HuH-7.5 (cell line): ENCODE measurements around the gene ITFG1.
"Not testable (repeated sequence)": the region's sequence is repeated elsewhere in the genome, so short reads cannot be mapped to it uniquely, and the experiment has no call there.

Experiments used
- DNase-seq: peaks from one replicate; pipeline ENCODE4 v3.0.0; 2011; ENCODE audit warnings: low spot score

ITFG1 gene

DNA sequence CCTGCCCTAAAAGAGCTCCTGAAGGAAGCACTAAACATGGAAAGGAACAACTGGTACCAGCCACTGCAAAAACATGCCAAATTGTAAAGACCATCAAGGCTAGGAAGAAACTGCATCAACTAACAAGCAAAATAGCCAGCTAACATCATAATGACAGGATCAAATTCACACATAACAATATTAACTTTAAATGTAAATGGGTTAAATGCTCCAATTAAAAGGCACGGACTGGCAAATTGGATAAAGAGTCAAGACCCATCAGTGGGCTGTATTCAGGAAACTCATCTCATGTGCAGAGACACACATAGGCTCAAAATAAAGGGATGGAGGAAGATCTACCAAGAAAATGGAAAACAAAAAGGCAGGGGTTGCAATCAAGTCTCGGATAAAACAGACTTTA is 136.6 kb downstream of the ITFG1 start:
- not testable (repeated sequence) for DNase-seq

- DNase-seq = no peak
Observed at GRCh38 chr16:47323241-47323640, 137.6 kb downstream of the ITFG1 start.

DNA sequence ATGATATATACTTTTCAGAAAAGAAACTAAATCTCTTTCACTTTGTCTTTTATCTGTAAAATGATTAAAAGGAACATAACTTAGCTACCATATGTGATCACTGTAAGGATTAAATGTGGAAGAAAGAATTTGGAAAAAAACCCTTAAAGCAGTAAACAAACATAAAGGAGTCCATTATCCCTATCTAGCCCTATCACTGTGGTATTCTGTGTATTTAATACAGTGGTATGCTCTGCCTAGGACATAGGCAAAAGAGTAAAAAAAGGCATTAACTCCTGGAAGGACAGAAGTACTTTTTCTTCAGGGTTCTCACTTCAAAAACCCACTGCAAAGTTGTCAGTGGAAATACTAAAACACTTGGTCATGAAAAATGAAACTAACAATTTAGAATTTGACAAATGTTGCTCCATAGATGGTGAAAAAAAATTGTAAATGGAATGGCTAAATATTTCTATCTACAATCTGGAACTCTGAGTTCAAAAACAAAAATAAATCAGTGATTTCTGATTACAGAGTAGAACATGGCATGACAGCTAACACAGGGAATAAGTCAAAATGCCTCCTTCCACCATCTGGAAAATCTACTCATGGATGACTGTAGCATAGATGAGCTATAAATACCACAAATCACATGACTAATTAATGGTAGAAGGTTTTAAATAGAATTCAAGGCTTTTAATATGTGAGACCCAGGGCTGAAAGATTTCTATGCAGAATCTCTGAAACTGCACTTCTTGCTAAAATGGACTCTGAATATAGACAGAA is 140.1 kb downstream of the ITFG1 start:
- DNase-seq = no peak

GRCh38 chr16:47317465-47318240 is 143.2 kb downstream of the ITFG1 start:
- no peak for DNase-seq

GRCh38 chr16:47316442-47317015 is 144.3 kb downstream of the ITFG1 start:
- DNase-seq = no peak

GRCh38 chr16:47311738-47312505 is 148.9 kb downstream of the ITFG1 start:
- DNase-seq = no peak

- no peak for DNase-seq
Observed at GRCh38 chr16:47310792-47311211, 150.1 kb downstream of the ITFG1 start.

DNA sequence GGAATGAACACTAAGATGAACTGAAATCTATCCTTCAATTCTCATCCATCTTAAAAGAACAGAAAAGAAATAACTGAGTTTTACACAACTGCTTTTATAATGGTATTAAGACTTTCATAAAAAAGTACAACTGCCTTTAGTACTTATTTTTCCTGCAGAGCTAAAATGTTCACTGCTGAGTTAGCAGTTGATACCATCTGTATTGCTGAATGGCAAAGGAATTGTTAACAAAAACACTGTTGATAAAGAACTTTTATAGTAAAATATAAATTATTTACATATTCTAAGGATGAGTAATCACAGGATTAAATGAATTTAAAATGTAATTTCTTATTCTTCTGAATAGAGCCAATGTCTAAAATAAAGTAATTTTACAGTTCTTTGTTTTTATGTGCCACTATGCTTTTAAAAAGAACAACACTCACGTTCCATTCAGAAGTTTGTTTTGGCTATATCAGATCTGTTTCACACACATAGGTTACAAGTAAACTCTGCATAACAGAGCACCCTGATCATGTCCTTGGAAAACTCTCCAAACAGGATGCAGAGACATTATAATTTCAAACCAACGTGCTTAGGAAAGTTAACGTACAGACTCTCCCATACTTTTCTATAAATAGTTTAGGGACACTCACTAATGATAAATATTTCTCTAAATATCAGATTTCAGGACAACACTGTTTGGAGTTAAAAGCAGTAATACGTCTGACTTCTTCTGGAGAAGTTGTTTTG is 151.1 kb downstream of the ITFG1 start:
- no peak for DNase-seq

- no peak for DNase-seq
Observed at GRCh38 chr16:47308601-47309000, 152.3 kb downstream of the ITFG1 start.

DNA sequence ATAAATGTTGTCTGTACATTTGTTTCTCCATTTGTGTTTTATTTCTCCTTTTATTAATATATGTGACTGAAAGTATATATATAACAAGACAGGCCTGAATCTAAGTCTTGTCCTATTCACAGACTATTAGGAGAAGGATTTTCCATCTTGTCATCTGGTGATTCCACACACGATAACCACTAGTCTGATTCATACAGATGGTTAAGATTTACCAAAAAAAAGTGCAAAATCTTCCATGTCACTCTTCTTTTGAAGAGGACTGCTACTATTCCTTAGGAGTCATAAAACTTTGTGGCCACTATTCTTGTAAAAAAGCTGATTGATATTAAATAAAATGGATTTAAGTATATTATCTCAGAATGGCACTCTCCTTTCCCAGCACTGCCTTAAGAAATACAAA is 156.3 kb downstream of the ITFG1 start:
- no peak for DNase-seq

DNA sequence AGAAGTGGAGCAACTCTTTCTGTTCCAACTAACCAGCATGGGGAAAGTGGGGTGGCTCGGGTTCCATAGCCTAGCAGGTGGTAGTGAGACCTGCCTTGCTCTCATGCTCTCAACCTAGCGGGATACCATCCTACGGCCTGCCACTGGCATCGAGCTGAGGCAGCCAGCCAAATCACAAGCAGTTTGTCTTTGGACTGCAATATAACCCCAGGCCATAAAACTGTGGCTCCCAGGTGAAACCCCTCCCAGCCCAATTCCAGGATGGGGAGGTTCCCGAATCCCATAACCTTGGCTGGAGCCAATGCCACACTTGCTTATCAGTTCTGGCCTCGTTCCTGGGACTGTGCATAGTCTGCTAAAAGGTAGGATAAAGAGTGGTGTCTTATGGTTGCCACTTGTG is 161.3 kb downstream of the ITFG1 start:
- no peak for DNase-seq

DNA sequence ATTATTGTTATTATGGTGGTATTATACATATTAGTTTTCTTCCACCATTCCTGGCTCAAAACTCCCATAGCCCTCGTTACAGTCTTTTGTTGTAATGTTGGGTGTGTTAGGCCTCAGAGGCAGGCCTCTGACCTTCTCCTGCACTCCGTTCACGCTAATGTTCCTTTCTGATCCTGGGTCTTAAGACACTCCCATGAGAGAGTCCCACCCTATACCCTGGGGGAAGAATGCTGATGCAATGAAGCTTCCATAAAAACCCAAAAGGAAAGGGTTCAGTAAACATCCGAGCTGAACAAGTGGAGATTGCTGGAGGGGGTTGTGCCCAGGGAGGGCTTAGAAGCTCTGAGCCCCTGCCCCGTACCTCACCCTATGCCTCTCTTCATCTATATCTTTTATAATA is 175.9 kb downstream of the ITFG1 start:
- no peak for DNase-seq

- DNase-seq = no peak
Observed at GRCh38 chr16:47278306-47278970, 182.4 kb downstream of the ITFG1 start.

- no peak for DNase-seq
Observed at GRCh38 chr16:47276522-47276921, 184.3 kb downstream of the ITFG1 start.

DNA sequence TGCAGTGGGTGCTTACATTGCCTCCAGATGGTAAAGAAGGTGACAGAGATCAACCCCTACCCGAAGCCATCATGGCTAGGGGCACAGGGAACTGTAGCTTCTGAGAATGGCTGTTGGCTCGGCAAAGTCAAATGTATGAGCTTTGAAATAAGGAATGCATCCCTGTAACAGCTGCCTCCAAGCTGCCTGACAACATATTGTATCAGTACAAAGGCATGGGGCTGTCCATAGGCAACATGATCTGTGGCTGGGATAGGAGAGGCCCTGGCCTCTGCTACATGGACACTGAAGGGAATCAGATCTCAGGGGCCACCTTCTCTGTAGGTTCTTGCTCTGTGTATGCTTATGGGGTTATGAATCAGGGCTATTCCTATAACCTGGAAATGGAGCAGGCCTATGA is 197.9 kb downstream of the ITFG1 start:
- DNase-seq = no peak

GRCh38 chr16:47260503-47260902 is 200.4 kb downstream of the ITFG1 start:
- DNase-seq = no peak

DNA sequence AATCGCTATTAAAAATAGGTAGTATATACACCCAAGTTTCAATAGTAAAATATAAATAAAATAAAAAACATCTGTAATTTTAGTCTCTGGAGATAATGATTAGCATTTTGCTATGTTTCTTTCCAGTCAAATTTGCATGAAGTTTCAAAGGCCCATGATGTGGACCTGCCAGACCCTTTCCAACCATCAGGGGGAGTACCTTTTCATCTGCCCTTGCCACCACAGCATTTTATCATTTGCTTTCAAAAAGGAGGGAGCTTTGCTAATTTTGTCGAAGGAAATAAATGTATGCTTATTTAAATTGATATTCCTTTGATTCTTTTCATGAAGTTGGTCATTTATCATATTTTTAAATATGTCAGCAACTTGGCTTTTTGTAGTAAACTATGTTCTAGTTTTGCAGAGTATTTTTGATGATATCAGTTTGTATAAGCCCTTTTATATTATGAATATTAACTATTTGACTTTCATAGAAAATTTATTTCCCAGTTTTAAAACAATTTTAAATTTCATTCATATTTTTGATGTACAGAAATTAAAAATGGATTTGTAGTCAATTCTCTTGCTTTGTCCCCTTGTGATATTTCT is 201.9 kb downstream of the ITFG1 start:
- DNase-seq = peak; percentile 12

DNA sequence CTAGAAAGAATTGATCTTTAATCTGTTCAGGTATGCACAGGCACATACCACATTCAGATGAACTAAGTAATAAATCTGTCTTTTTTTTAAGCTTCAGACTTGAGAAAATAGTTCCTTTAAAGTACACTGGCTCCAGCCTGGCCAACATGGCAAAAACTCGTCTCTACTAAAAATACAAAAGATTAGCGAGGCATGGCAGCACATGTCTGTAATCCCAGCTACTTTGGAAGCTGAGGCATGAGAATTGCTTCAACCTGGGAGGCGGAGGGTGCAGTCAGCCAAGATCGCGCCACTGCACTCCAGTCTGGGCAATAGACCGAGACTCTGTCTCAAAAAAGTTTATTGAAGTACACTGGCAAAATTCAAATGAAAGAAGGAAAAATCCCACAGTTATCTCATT is 206.1 kb downstream of the ITFG1 start:
- DNase-seq = no peak

GRCh38 chr16:47250983-47251382 is 209.9 kb downstream of the ITFG1 start:
- no peak for DNase-seq

DNA sequence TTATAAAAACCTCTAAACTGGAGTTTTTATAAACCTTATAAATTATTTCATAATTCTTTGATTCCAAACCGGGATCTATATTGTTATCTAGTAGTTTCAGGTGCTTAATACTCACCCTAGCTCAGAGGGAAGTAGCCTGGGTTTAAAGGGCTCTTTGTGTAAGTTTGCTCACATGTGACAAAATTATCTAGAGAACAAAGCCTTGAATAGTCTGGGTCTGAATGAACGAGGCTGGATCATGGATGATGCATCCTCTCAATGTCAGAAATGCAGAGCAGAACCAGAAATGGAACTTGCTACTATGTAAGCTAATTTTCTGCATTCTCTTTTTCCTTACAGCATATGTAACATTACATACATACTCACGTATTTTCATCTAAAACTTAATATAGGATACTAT is 213.2 kb downstream of the ITFG1 start:
- DNase-seq = no peak

DNA sequence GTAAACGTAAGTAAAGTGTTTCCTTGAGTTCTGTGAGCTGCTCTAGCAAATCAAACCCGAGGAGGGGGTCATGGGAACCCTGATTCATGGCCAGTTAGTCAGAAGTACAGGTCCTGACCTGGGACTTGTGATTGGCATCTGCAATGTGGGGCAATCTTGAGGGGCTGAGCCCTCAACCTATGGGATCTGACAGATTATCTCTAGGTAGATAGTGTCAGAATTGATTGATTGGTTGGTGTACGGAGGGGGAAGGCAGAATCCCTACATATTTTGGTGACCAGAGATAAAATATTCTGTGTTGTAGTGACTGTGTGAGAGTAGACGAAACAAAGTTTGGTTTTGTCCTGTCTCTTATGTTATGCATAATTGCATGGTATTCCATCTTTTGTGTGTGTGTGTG is 216.7 kb downstream of the ITFG1 start:
- DNase-seq = no peak
